ENCODE measurements around the gene JAKMIP2. TPM values are rescaled to one million over a fixed set of nuclear protein-coding genes. Genes with fewer than 3 reads are reported as not detected.
"Not testable (repeated sequence)": the region's sequence is repeated elsewhere in the genome, so short reads cannot be mapped to it uniquely, and the experiment has no call there.

The JAKMIP2 gene
- total RNA-seq (2012; rRNA removed): under 0.01 and 0.25 TPM in 2 replicates

DNA sequence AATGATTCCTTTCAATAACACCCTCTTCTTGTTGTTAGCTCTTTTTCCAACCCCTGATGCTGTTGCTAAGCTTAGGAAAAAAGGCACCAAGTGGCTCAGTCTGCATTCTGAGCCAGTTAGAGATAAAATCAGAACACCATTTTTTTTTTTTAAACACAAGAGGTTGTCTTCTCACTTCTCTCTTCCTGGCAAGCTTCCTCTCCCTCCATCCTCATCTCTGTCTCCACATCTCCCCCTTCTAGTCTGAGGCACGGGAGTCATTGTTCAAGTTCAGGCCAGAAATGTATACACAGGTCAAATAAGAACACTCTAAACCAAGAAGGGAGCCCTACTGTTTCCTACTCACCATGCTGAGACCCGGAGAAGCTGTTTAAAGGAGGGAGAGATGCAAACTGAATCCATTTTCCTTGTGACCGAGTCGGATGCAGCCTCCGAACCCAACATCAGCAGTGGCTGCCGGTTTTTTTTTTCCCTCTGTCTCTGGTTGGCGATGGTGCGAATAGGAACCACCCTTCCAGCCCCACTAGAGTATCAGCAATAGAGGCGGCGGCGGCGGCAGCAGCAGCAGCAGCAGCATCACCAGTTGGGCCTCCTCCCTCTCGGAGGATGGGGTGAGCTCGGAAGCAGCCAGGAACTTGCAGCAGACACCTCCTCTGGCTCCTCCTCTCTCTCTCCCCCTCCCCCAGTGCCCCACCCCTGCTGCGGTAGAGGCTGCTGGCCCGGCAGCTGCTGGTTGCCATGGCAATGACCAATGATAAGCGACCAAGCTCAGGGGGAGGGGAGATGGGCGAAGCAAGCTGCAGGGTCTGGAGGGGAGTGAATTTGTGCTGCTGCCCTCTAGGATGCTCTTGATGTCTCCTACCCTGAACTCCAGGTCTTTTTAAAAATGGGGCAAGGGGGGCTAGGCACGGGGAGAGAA, at the start of gene JAKMIP2:
JAKMIP2 (minus strand) TSS at position 619 of the 919 bp plus-strand sequence. CDS start 110,922 bp downstream, outside the sequence.
- H3K36me3 ChIP-seq (ENCODE audit: insufficient read depth, low read length): no peaks in the 10 kb centered on the region
- H3K9ac ChIP-seq (ENCODE audit: low read depth, low read length): peak within 1 kb of the TSS; percentile 60
- peak within 1 kb of the TSS; percentile 62 for H3K4me3 ChIP-seq (ENCODE audit: low read length)

DNA sequence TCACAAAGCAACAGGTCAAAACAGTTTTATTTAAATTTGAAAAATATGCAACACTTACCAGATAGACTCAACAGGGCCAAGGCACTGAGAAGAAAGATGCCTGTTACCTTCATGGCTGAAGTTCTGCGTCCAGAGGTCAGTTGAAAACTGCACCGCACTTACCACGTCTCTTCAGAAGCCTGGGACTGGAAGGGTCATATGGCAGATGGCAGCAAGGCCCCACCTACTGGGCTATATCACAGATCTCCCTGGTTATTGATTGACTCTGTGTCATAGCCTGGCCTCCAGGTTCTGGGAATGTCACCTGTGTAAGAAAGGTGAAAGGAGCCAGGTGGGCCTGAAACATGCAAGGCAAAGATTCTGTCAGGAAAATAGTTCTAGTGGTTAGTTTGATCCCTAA, 48.9 kb upstream of the JAKMIP2 start, which contains the start of gene SPINK1:
SPINK1 (minus strand) TSS at position 207 of the 400 bp plus-strand sequence; CDS start at position 113, 94 bp downstream.
- Histone ChIP-seq H3K36me3 (ENCODE audit: insufficient read depth, low read length) (no peaks in the 10 kb centered on the region), H3K27me3 (ENCODE audit: control insufficient read depth, insufficient read depth, low read length) (peaks cover 15% of the 10 kb centered on the region), H3K4me1 (ENCODE audit: control insufficient read depth, insufficient read depth, low read length) (no peaks in the 10 kb centered on the region), H3K9me3 (replicated peaks; ENCODE audit: low read length) (no peaks in the 10 kb centered on the region), H3K4me3 (ENCODE audit: low read length) (no peak within 1 kb of the TSS), H3K9ac (ENCODE audit: low read depth, low read length) (no peak within 1 kb of the TSS), H3K4me2 (ENCODE audit: low read length) (no peak within 1 kb of the TSS)

More for the DNA sequence above, at the start of gene JAKMIP2:
- Histone ChIP-seq H3K4me2 (ENCODE audit: low read length) (peak within 1 kb of the TSS; percentile 61), H3K27me3 (ENCODE audit: control insufficient read depth, insufficient read depth, low read length) (no peaks in the 10 kb centered on the region), H3K9me3 (replicated peaks; ENCODE audit: low read length) (no peaks in the 10 kb centered on the region), H3K4me1 (ENCODE audit: control insufficient read depth, insufficient read depth, low read length) (no peaks in the 10 kb centered on the region)

DNA sequence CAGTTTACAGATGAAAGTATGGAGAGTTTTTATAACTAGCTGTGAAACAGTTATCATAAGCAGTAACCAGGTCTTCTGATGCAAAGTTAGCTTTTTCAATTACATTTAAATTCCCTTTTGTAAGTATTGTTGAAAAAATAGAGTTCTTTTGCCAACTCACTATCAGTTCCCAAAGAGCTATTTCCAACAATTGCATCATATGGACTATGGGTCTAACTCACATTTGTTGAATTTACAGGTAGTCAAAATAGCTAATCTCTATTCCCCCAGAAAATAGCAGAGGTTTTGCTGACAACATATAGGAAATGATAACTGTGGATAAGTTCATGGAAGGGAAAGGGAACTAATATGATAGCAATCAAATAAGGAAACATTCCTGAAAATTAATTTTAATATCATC, 47.5 kb upstream of the JAKMIP2 start:
- no peaks in the 10 kb centered on the region for H3K9me3 ChIP-seq (replicated peaks; ENCODE audit: low read length)
- no peak overlapping the region for H3K4me2 ChIP-seq (ENCODE audit: low read length)
- no peaks in the 10 kb centered on the region for H3K4me1 ChIP-seq (ENCODE audit: control insufficient read depth, insufficient read depth, low read length)
- no peak overlapping the region for H3K9ac ChIP-seq (ENCODE audit: low read depth, low read length)
- no peak overlapping the region for H3K4me3 ChIP-seq (ENCODE audit: low read length)
- H3K27me3 ChIP-seq (ENCODE audit: control insufficient read depth, insufficient read depth, low read length): peaks cover 15% of the 10 kb centered on the region
- no peaks in the 10 kb centered on the region for H3K36me3 ChIP-seq (ENCODE audit: insufficient read depth, low read length)

GRCh38 chr5:147827017-147827416, 44.5 kb upstream of the JAKMIP2 start:
- not testable (repeated sequence) for H3K9ac ChIP-seq (ENCODE audit: low read depth, low read length); H3K4me2 ChIP-seq (ENCODE audit: low read length); H3K27me3 ChIP-seq (ENCODE audit: control insufficient read depth, insufficient read depth, low read length); H3K4me3 ChIP-seq (ENCODE audit: low read length); H3K9me3 ChIP-seq (replicated peaks; ENCODE audit: low read length); H3K36me3 ChIP-seq (ENCODE audit: insufficient read depth, low read length); H3K4me1 ChIP-seq (ENCODE audit: control insufficient read depth, insufficient read depth, low read length)

DNA sequence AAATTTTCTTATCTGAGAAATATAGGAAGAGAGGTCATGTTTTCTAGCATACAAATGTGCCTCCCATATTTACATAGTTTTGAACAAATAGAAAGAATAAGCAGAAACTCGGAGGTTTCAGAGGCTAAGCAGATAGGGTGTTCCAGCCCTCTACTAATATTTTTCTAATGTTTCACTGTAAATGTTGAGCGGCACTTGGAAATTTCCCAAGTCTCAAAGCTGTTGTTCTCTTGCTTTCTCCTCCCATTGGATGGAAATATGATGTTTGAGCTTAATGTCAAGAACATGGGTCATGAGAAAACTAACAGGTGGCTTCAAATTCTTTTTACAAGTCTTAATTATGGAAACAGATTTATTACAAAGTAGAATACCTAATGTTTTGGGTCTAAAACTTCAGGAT, 43.8 kb upstream of the JAKMIP2 start:
- Histone ChIP-seq H3K9ac (ENCODE audit: low read depth, low read length) (no peak overlapping the region), H3K4me3 (ENCODE audit: low read length) (no peak overlapping the region), H3K4me1 (ENCODE audit: control insufficient read depth, insufficient read depth, low read length) (no peaks in the 10 kb centered on the region), H3K4me2 (ENCODE audit: low read length) (no peak overlapping the region), H3K27me3 (ENCODE audit: control insufficient read depth, insufficient read depth, low read length) (peaks cover 4% of the 10 kb centered on the region), H3K36me3 (ENCODE audit: insufficient read depth, low read length) (no peaks in the 10 kb centered on the region), H3K9me3 (replicated peaks; ENCODE audit: low read length) (no peaks in the 10 kb centered on the region)

DNA sequence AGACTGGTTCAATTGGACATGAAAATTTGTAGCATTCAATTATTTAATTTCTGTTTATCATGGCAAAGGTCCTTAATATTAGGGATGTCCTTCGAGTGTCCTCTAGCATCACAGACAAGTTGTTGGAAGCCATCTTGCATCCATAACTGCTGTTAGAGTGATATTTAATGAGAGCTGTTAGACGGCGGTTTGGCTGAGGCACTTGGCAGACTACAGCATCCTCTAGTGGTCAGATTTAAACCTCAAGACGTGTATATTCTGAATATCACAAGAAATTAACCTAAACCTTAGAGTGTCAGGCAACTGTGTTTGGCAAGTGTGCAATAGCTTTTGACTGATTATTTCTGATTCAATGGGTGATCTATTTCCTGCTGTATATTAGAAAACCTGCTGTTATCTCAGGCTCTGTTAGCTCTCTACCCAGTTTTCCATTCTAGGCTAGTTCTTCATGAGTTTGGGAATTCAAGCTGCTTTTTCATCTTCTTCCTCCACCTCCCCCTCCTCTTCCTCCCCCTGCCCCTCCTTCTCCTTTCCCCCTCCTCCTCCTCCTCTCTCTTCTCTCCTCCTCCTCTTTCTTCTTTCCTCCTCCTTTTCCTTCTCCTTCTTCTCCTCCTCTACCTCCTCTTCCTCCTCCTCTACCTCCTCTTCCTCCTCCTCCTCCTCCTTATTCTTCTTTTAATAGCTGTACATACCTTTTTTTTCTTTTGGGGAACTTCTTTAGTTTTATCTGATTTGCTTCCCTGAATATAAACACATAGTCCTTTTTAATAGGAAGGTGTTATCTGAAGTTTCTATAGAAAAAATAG, 40.4 kb upstream of the JAKMIP2 start:
- Histone ChIP-seq H3K4me2 (ENCODE audit: low read length) (no peak overlapping the region), H3K4me3 (ENCODE audit: low read length) (no peak overlapping the region), H3K36me3 (ENCODE audit: insufficient read depth, low read length) (no peaks in the 10 kb centered on the region), H3K27me3 (ENCODE audit: control insufficient read depth, insufficient read depth, low read length) (no peaks in the 10 kb centered on the region), H3K9me3 (replicated peaks; ENCODE audit: low read length) (no peaks in the 10 kb centered on the region), H3K9ac (ENCODE audit: low read depth, low read length) (no peak overlapping the region), H3K4me1 (ENCODE audit: control insufficient read depth, insufficient read depth, low read length) (no peaks in the 10 kb centered on the region)

GRCh38 chr5:147822222-147822621, 39.7 kb upstream of the JAKMIP2 start:
- not testable (repeated sequence) for H3K4me1 ChIP-seq (ENCODE audit: control insufficient read depth, insufficient read depth, low read length); H3K27me3 ChIP-seq (ENCODE audit: control insufficient read depth, insufficient read depth, low read length); H3K9ac ChIP-seq (ENCODE audit: low read depth, low read length); H3K4me3 ChIP-seq (ENCODE audit: low read length); H3K9me3 ChIP-seq (replicated peaks; ENCODE audit: low read length); H3K36me3 ChIP-seq (ENCODE audit: insufficient read depth, low read length); H3K4me2 ChIP-seq (ENCODE audit: low read length)

GRCh38 chr5:147821766-147822165, 39.2 kb upstream of the JAKMIP2 start:
- Histone ChIP-seq H3K4me3 (ENCODE audit: low read length) (no peak overlapping the region), H3K4me2 (ENCODE audit: low read length) (no peak overlapping the region), H3K9me3 (replicated peaks; ENCODE audit: low read length) (no peaks in the 10 kb centered on the region), H3K27me3 (ENCODE audit: control insufficient read depth, insufficient read depth, low read length) (no peaks in the 10 kb centered on the region), H3K9ac (ENCODE audit: low read depth, low read length) (no peak overlapping the region), H3K4me1 (ENCODE audit: control insufficient read depth, insufficient read depth, low read length) (no peaks in the 10 kb centered on the region), H3K36me3 (ENCODE audit: insufficient read depth, low read length) (no peaks in the 10 kb centered on the region)

GRCh38 chr5:147819261-147819770, 36.8 kb upstream of the JAKMIP2 start:
- Histone ChIP-seq H3K36me3 (ENCODE audit: insufficient read depth, low read length) (no peaks in the 10 kb centered on the region), H3K4me2 (ENCODE audit: low read length) (no peak overlapping the region), H3K9me3 (replicated peaks; ENCODE audit: low read length) (no peaks in the 10 kb centered on the region), H3K9ac (ENCODE audit: low read depth, low read length) (no peak overlapping the region), H3K4me1 (ENCODE audit: control insufficient read depth, insufficient read depth, low read length) (no peaks in the 10 kb centered on the region), H3K27me3 (ENCODE audit: control insufficient read depth, insufficient read depth, low read length) (no peaks in the 10 kb centered on the region), H3K4me3 (ENCODE audit: low read length) (no peak overlapping the region)

GRCh38 chr5:147818290-147818689, 35.8 kb upstream of the JAKMIP2 start:
- H3K9ac ChIP-seq (ENCODE audit: low read depth, low read length): no peak overlapping the region
- H3K4me3 ChIP-seq (ENCODE audit: low read length): no peak overlapping the region

GRCh38 chr5:147813696-147814095, 31.2 kb upstream of the JAKMIP2 start:
- Histone ChIP-seq H3K9me3 (replicated peaks; ENCODE audit: low read length) (no peaks in the 10 kb centered on the region), H3K4me3 (ENCODE audit: low read length) (no peak overlapping the region), H3K9ac (ENCODE audit: low read depth, low read length) (no peak overlapping the region), H3K4me2 (ENCODE audit: low read length) (no peak overlapping the region), H3K4me1 (ENCODE audit: control insufficient read depth, insufficient read depth, low read length) (peaks cover 2% of the 10 kb centered on the region), H3K27me3 (ENCODE audit: control insufficient read depth, insufficient read depth, low read length) (no peaks in the 10 kb centered on the region), H3K36me3 (ENCODE audit: insufficient read depth, low read length) (no peaks in the 10 kb centered on the region)

More at GRCh38 chr5:147818290-147818689, 35.8 kb upstream of the JAKMIP2 start:
- Histone ChIP-seq H3K4me2 (ENCODE audit: low read length) (no peak overlapping the region), H3K27me3 (ENCODE audit: control insufficient read depth, insufficient read depth, low read length) (no peaks in the 10 kb centered on the region), H3K36me3 (ENCODE audit: insufficient read depth, low read length) (no peaks in the 10 kb centered on the region), H3K9me3 (replicated peaks; ENCODE audit: low read length) (no peaks in the 10 kb centered on the region), H3K4me1 (ENCODE audit: control insufficient read depth, insufficient read depth, low read length) (no peaks in the 10 kb centered on the region)

All from skeletal muscle satellite cell (primary cell).